Activated CD4-positive, alpha-beta T cell treated with anti-CD3 and anti-CD28 coated beads, Interleukin-2, amount 50 U/mL, for 4 hours (primary cell): ENCODE results near the gene TUBA3E.
"Not testable (repeated sequence)": the region's sequence is repeated elsewhere in the genome, so short reads cannot be mapped to it uniquely, and the experiment has no call there.

ENCODE experiments used
- DNase-seq, 2 experiments: peaks; one replicate each; pipeline ENCODE4 v3.0.0-alpha.2; 2020

Gene TUBA3E

GRCh38 chr2:130190237-130190636 is 8.0 kb downstream of the TUBA3E start:
- DNase-seq, result no peak

GRCh38 chr2:130188958-130189357 is 9.3 kb downstream of the TUBA3E start:
- not testable (repeated sequence) for DNase-seq

GRCh38 chr2:130187859-130188792 is 10.1 kb downstream of the TUBA3E start:
- DNase-seq, result not testable (repeated sequence)

- no peak for DNase-seq
Measured at GRCh38 chr2:130187268-130187667, 11.0 kb downstream of the TUBA3E start.

- no peak for DNase-seq
Measured at GRCh38 chr2:130186391-130186790, 11.8 kb downstream of the TUBA3E start.

GRCh38 chr2:130185896-130186295 is 12.3 kb downstream of the TUBA3E start:
- DNase-seq, result no peak

- no peak for DNase-seq
Measured at GRCh38 chr2:130185436-130185835, 12.8 kb downstream of the TUBA3E start.

- DNase-seq, result no peak
Measured at GRCh38 chr2:130183512-130184373, 14.5 kb downstream of the TUBA3E start.

GRCh38 chr2:130182826-130183511 is 15.3 kb downstream of the TUBA3E start:
- not testable (repeated sequence) for DNase-seq

GRCh38 chr2:130181880-130182682 is 16.2 kb downstream of the TUBA3E start, which contains the start of gene MZT2B:
TSS of gene MZT2B (plus strand) at chr2:130182262. CDS start at chr2:130182283, 21 bp downstream.
- DNase-seq, result peak; percentile 84 to 85

GRCh38 chr2:130181325-130181879 is 16.8 kb downstream of the TUBA3E start, which contains the start of gene SMPD4:
TSS of gene SMPD4 (minus strand) at chr2:130181602. CDS start at chr2:130176592, 5,010 bp downstream.
- peak; percentile 97 for DNase-seq

- DNase-seq, result not testable (repeated sequence)
Measured at GRCh38 chr2:130180404-130181324, 17.6 kb downstream of the TUBA3E start.

- DNase-seq, result not testable (repeated sequence)
Measured at GRCh38 chr2:130174866-130175265, 23.4 kb downstream of the TUBA3E start.

- no peak for DNase-seq
Measured at GRCh38 chr2:130169896-130170295, 28.3 kb downstream of the TUBA3E start.

- DNase-seq, result not testable (repeated sequence)
Measured at GRCh38 chr2:130169163-130169562, 29.1 kb downstream of the TUBA3E start.

- not testable (repeated sequence) for DNase-seq
Measured at GRCh38 chr2:130166611-130167010, 31.6 kb downstream of the TUBA3E start.

GRCh38 chr2:130165293-130166016 is 32.8 kb downstream of the TUBA3E start:
- no peak for DNase-seq

- DNase-seq, result no peak
Measured at GRCh38 chr2:130162968-130163367, 35.3 kb downstream of the TUBA3E start.

- DNase-seq, result not testable (repeated sequence)
Measured at GRCh38 chr2:130162486-130162885, 35.8 kb downstream of the TUBA3E start.
